Large intestine (tissue), 3 donors: ENCODE measurements around the gene SIK1. TPM values are rescaled to one million over a fixed set of nuclear protein-coding genes. Genes with fewer than 3 reads are reported as not detected.
"Not testable (repeated sequence)": the region's sequence is repeated elsewhere in the genome, so short reads cannot be mapped to it uniquely, and the experiment has no call there.

Experiments
- DNase-seq, 2 donors: peaks; one replicate each; pipeline versions ENCODE4 v3.0.0 to v3.0.0-alpha.2; 2013
- H3K27ac ChIP-seq: one replicate; pipeline ENCODE4 v1.5.1; 2013; ENCODE audit warnings: low read length
- H3K27me3 ChIP-seq: 2 replicates; pipeline ENCODE4 v1.6.1; 2013; ENCODE audit warnings: low read length; ENCODE audit not compliant: control insufficient read depth, insufficient read depth
- H3K36me3 ChIP-seq: 2 replicates; pipeline ENCODE4 v1.6.1; 2013; ENCODE audit warnings: low read length; ENCODE audit not compliant: control insufficient read depth, insufficient read depth
- H3K4me1 ChIP-seq: one replicate; pipeline ENCODE4 v1.6.1; 2013; ENCODE audit warnings: low read length; ENCODE audit not compliant: control insufficient read depth, insufficient read depth
- H3K4me3 ChIP-seq: one replicate; pipeline ENCODE4 v1.5.1; 2013; ENCODE audit warnings: low read length
- H3K9me3 ChIP-seq: one replicate; pipeline ENCODE4 v1.6.1; 2013; ENCODE audit warnings: mild to moderate bottlenecking, low read depth, low read length, moderate library complexity; ENCODE audit not compliant: control insufficient read depth
- WGBS: methylation state at CpG from one replicate; pipeline ENCODE4 v1.1.5; 2013; ENCODE audit warnings: low lambda C conversion rate; ENCODE audit not compliant: insufficient coverage; 5-methylcytosine and 5-hydroxymethylcytosine counted together
- polyA plus RNA-seq: library from polyadenylated mRNA; unstranded; fragments of 120-200 nt; gene quantifications from one replicate; pipeline ENCODE4 v1.2.1, GENCODE V29; 2013

The SIK1 gene
- polyA plus RNA-seq, 1 donor: 6.3 TPM

DNA sequence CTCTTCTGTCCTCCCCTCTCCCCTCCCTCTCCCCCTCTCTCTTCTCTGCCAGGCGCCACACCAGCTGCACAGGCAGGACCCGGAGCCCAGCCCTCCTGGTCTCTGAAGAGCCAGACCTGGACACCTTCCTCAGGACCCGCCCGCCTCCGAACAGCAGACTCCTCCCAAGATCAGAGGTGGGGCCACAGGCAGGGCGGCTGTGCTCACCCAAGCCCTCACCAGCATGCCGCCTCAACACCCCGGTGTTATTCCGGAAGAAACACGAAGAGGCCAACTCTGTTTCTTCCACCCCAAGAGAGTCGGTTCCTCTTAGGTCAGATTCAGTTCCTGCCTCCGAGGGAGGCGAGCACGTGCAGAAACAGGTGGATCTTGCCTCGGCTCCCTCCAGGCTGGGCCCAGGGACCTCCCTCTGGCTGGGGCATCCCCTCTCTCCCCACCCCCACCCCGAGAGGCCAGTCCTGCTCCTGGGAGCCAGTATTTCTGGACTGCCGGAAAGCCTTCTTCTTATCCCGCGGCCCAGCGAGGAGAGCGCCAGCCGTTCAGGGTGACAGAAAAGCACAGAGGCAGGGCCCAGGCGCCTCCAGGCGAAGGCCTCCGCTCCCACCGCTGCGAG, 16.4 kb downstream of the SIK1 start:
- H3K27ac ChIP-seq, H3K9me3 ChIP-seq, H3K27me3 ChIP-seq, H3K36me3 ChIP-seq, H3K4me3 ChIP-seq, H3K4me1 ChIP-seq, DNase-seq: not testable (repeated sequence)
- WGBS: no CpG with 5 or more reads among the region's 27 CpGs

DNA sequence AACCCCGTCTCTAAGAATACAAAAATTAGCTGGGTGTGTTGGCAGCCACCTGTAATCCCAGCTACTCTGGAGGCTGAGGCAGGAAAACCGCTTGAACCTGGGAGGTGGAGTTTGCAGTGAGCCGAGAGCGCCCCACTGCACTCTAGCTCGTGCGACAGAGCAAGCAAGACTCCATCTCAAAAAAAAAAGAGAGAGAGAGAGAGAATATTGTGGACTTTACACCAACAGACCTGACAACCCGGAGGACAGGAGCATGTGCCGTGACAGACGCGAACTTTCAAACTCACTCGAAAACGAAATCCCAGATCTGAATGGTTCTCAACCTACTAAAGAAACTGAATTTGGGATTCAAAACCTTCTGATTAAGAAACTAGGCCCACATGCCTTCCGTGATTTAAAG, 19.8 kb downstream of the SIK1 start:
- H3K27ac ChIP-seq, H3K4me3 ChIP-seq, H3K4me1 ChIP-seq, DNase-seq, H3K27me3 ChIP-seq, H3K9me3 ChIP-seq, H3K36me3 ChIP-seq: not testable (repeated sequence)
- no CpG with 5 or more reads among the region's 13 CpGs for WGBS

DNA sequence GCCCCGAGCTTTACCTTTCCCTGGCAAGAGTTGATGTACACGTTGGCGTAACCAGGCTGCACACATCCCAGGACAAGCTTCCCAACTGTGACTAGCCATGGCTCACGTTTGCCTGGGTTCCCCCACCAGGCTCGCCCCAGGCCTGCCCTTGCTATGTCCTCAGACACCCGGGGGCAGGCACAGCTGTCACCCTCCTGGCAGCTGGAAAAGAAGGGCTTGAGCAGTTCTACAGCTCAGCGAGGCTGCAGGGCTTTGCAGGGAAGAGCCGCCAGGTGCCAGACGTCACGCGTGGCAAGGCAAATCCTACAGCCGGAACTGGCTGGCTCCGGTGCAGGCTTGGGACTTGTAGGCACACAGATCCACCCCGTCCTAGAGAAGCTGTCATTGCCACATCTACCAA, 22.5 kb downstream of the SIK1 start:
- no CpG with 5 or more reads among the region's 14 CpGs for WGBS
- H3K27me3 ChIP-seq, H3K9me3 ChIP-seq, DNase-seq, H3K36me3 ChIP-seq, H3K4me3 ChIP-seq, H3K27ac ChIP-seq, H3K4me1 ChIP-seq: not testable (repeated sequence)

DNA sequence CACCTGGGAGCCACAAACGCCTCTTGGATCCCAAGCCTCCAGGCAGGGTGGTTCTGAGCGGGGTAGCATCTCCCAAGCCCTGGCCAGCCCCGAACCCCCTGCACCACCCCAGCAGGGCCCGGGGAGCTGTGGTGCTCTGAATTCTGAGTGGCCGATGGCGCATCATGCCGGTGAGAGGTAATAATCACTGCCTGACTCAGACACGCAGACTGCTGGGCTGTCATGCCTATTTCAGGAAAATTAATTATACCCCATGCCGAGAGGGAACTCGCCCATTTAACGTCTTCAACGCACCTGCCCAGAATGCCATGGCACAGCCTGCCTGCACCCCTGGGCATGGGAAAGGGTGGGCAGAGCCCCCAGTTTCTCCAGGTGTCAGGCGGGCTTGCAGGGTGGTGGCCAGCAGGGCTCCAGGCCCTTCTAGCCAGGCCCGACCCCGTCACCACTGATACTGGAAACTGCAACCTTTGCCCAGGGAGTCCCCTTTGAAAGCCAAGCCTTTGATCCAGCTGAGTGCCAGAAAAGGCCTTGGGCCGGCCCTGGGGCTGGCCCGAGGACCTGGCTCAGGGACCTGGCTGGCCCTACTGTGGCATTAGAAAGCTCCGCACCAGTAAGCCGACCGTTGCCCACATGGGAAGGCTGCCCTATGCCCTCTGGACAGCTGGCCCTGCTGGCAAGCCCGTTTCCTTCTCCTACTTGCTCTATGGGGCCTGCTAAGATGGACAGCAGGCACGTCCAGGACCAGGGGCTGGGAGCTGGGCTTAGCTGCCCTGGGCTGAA, 23.1 kb downstream of the SIK1 start:
- WGBS: no CpG with 5 or more reads among the region's 22 CpGs
- H3K36me3 ChIP-seq, DNase-seq, H3K27ac ChIP-seq, H3K27me3 ChIP-seq, H3K4me3 ChIP-seq, H3K9me3 ChIP-seq, H3K4me1 ChIP-seq: not testable (repeated sequence)

DNA sequence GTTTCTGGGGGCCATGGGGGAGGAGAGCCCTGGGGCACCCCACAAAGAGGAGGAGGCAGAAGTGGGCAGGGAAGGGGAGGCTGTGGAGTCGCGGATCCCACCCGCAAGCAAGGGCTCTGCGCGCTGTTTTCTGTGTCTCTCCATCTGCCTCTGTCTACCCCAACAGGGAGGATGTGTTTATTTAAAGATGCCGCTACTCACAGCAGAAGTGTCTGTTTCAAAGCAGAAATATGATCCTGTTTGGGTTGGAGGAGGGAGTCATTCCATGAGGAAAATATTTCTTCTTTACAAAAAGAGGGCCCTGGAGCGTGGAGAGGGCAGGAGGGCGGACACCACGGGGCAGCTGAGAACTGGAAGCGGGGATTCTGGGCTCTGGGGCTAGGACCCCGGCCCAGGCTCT, 25.8 kb downstream of the SIK1 start:
- H3K9me3 ChIP-seq, H3K4me1 ChIP-seq, H3K4me3 ChIP-seq, H3K27ac ChIP-seq, H3K36me3 ChIP-seq, DNase-seq, H3K27me3 ChIP-seq: not testable (repeated sequence)
- no CpG with 5 or more reads among the region's 11 CpGs for WGBS

DNA sequence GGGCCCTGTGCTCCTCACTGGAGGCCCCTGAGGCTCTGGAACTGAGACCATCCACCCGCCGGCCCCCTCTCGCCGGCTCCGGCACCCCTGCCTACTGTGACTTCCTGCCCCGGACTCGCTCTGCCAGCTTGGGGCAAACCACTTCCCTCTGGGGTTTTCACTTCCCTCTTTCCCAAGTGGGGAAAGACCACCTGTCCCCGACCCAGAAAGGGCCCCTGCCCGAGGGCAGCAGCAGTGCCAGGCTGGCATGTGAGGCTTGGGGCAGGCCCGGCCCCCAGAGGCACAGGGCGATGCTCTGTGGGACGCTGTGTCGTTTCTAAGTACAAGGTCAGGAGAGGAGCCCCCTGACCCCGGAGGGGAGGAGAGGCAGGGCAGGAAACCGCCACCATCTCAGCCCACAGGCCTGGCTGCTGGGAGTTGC, 27.3 kb downstream of the SIK1 start:
- H3K27me3 ChIP-seq, H3K36me3 ChIP-seq, H3K4me1 ChIP-seq, H3K9me3 ChIP-seq, DNase-seq, H3K4me3 ChIP-seq, H3K27ac ChIP-seq: not testable (repeated sequence)
- no CpG with 5 or more reads among the region's 15 CpGs for WGBS

DNA sequence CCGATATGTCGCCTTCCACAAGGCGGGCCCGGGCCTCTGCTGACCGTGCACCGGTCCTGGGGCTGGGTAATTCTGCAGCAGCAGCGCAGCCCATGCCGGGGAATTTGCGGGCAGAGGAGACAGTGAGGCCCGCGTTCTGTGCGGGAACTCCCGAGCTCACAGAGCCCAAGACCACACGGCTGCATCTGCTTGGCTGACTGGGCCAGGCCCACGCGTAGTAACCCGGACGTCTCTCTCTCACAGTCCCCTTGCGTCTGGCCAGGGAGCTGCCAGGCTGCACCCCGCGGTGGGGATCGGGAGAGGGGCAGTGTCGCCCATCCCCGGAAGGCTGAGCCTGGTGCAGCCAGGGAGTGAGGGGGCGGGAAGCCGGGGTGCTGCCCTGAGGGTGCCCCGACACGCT, 27.8 kb downstream of the SIK1 start:
- not testable (repeated sequence) for DNase-seq, H3K27ac ChIP-seq, H3K27me3 ChIP-seq, H3K4me1 ChIP-seq, H3K36me3 ChIP-seq, H3K4me3 ChIP-seq, H3K9me3 ChIP-seq
- no CpG with 5 or more reads among the region's 28 CpGs for WGBS

DNA sequence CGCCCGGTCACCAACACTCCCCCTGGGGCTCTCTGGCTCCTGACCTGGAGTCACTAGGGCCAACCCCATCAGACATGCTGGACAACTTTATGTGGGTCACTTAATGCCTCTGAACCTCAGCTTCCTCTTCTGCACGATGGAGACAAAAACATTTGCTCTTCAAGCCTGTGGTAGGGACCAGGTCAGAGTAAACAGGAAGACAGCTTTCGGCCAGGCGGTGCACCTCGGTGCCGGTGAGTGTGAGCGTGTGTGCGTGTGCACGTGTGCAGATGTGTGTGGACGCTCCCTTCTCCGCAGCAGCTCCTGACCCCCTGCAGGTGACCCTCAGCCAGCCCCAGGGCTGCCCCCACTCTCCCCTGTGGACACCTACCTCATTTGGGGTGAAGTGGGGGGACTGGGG, 28.4 kb downstream of the SIK1 start:
- H3K4me1 ChIP-seq, H3K9me3 ChIP-seq, H3K27me3 ChIP-seq, H3K36me3 ChIP-seq, H3K27ac ChIP-seq, DNase-seq, H3K4me3 ChIP-seq: not testable (repeated sequence)
- no CpG with 5 or more reads among the region's 12 CpGs for WGBS

DNA sequence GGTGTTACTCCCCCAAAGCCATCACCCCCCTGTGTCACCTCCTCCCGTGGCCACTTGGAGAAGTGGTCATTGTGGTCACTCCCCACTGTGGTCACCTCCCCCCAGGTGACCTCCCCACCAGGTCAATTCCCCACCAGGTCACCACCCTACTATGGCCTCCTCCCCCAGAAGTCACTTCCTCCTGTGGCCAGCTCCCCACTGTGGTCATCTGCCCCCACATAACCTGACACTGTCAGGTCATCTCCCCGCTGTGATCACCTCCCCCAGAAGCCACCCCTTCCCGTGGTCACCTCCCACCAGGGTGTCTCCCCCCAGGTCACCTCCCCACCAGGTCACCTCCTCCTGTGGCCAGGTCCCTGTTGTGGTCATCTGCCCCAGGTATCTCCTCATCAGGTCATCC, 28.9 kb downstream of the SIK1 start:
- H3K9me3 ChIP-seq, DNase-seq, H3K27ac ChIP-seq, H3K27me3 ChIP-seq, H3K4me1 ChIP-seq, H3K4me3 ChIP-seq, H3K36me3 ChIP-seq: not testable (repeated sequence)
- WGBS: no CpG with 5 or more reads among the region's 3 CpGs

DNA sequence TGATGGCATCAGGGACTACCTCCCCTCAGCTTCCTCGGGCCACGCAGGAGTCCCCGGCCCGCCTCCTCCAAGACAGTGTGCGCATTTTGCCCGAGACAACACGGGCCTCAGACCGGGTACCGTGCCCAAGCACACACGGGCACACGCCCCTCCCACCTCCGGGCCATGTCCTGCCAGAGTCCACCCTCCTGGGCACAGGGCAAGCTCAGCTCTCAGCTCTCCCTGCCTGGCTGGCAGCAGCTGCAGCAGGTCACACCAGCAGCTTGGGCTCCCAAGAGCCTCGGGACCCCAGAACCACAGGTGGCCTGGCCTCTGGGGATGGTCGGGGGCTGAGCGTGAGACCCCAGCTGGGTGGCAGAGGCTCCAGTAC, 29.5 kb downstream of the SIK1 start:
- not testable (repeated sequence) for H3K36me3 ChIP-seq, H3K27me3 ChIP-seq, H3K4me3 ChIP-seq, DNase-seq, H3K27ac ChIP-seq, H3K9me3 ChIP-seq, H3K4me1 ChIP-seq
- WGBS: no CpG with 5 or more reads among the region's 15 CpGs

DNA sequence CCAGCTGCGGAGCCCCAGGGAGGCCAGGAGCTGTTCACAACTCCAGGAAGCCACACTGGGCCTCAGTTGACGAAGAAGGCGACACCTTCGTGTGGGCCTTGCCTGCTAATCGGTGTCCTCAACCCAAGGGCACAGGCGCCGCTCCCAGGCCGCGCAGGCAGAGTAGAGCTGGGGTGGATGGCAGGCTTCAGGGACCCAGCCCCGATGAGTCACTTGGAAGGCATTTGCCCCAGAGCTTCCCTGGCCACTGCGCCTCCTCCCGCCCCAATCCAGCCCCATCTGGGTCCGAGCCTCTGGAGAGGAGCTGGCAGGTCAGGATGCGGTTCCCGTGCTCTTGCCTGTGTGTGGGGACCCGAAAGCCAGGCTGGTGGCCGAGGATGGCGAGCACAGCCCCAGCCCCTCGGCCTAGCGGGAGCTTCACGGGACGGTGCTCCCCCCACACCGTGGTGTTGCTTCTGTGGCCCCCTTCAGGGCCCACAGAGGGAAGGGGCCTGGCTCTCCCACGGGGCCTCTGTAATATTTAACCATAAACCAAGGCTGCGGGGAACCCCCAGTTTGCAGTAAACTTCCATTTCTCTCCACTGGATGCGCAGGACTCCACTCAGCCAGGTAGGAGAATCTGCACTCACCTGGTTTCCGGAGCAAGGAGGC, 30.0 kb downstream of the SIK1 start:
- H3K4me1 ChIP-seq, H3K4me3 ChIP-seq, H3K27ac ChIP-seq, H3K36me3 ChIP-seq, DNase-seq, H3K27me3 ChIP-seq, H3K9me3 ChIP-seq: not testable (repeated sequence)
- no CpG with 5 or more reads among the region's 27 CpGs for WGBS
